GM10266 (cell line): ENCODE data around the gene POU2AF2.

Experiments
- DNase-seq: peaks from one replicate; pipeline ENCODE4 v3.0.0; 2012; ENCODE audit errors: extremely low spot score
- CTCF ChIP-seq: IDR thresholded peaks from 2 replicates; pipeline ENCODE4 v1.5.1; 2012; ENCODE audit warnings: mild to moderate bottlenecking, low read depth; ENCODE audit not compliant: control insufficient read depth, insufficient read depth; ENCODE audit errors: missing control alignments

Gene POU2AF2

GRCh38 chr11:111230122-111230465 is 15.4 kb upstream of the POU2AF2 start:
- no peak for DNase-seq
- TF ChIP-seq CTCF, result no peak

- TF ChIP-seq CTCF, result no peak
- no peak for DNase-seq
Measured at GRCh38 chr11:111231836-111232235, 13.7 kb upstream of the POU2AF2 start.

GRCh38 chr11:111236383-111236782 is 9.1 kb upstream of the POU2AF2 start:
- TF ChIP-seq CTCF, result no peak
- no peak for DNase-seq

- TF ChIP-seq CTCF, result no peak
- DNase-seq, result no peak
Measured at GRCh38 chr11:111237926-111238325, 7.6 kb upstream of the POU2AF2 start.

- TF ChIP-seq CTCF, result no peak
- no peak for DNase-seq
Measured at GRCh38 chr11:111246956-111247355, 1.4 kb downstream of the POU2AF2 start.

- DNase-seq, result no peak
- no peak for TF ChIP-seq CTCF
Measured at GRCh38 chr11:111250936-111251335, 5.4 kb downstream of the POU2AF2 start.

GRCh38 chr11:111253131-111253530 is 7.6 kb downstream of the POU2AF2 start:
- DNase-seq, result no peak
- TF ChIP-seq CTCF, result no peak

- TF ChIP-seq CTCF, result no peak
- DNase-seq, result no peak
Measured at GRCh38 chr11:111253630-111254029, 8.1 kb downstream of the POU2AF2 start.
